Nephron (organoid): ENCODE results near the gene CMTM3.

Experiments
- H3K27ac Mint-ChIP-seq, 3 experiments: 2 replicates each; pipeline ENCODE4 v1.8.0; 2020; ENCODE audit warnings: mixed read lengths in 3 of 3, mild to moderate bottlenecking in 2 of 3, moderate library complexity in 1 of 3
- H3K27me3 Mint-ChIP-seq: 2 replicates; pipeline ENCODE4 v1.8.0; 2021; ENCODE audit warnings: low read depth, mild to moderate bottlenecking, moderate library complexity, mixed read lengths
- H3K36me3 Mint-ChIP-seq: 2 replicates; pipeline ENCODE4 v1.8.0; 2020; ENCODE audit warnings: low read depth, mixed read lengths
- H3K4me1 Mint-ChIP-seq: 2 replicates; pipeline ENCODE4 v1.8.0; 2020; ENCODE audit warnings: mixed read lengths
- H3K4me3 Mint-ChIP-seq, 3 experiments: 2 replicates each; pipeline ENCODE4 v1.8.0; 2020; ENCODE audit warnings: mild to moderate bottlenecking in 3 of 3, mixed read lengths in 3 of 3, moderate library complexity in 2 of 3
- H3K9me3 Mint-ChIP-seq: 2 replicates; pipeline ENCODE4 v1.8.0; 2020; ENCODE audit warnings: mixed read lengths
- TF ChIP-seq, protein P1 (sequence below), 3 experiments: fragments of 200-600 bp; sonication (generic); IDR thresholded peaks; one replicate each; pipeline ENCODE4 v1.5.0; 2021; ENCODE audit warnings: antibody characterized with exemption in 3 of 3; ENCODE audit not compliant: unreplicated experiment in 3 of 3

CMTM3 gene

DNA sequence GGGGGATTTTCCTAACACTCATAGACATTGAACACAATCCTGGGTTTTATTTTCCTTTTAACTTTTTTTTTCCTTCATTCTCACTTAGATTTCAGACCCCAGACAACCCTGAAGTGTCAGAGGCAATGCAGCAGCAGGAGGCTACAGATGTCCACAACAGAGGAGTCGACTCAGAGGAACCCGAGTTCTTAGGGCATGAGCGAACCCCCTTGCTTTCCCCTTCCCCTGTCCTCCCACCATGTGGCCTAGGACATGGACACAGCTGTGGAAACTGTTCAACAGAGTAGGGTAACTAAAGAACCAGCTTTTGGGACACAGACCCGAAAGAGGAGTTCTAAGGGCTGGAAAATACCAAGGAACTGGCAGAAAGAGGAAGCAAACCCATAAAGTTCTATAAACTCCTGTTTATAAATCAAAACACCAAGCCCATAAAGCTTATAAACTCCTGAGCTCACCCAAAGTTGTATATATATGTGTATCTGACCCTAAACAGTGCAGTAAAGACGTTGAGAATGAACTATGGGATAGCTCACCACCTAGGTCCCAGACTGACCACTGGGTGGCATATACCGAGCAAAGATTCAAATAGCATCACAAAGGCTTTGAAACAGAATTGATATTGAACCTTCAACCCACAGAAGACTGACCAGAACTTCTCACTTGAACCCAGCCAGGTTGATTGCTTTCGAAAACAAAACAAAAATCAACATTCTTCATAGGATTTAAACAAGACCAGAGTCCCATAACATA is 58.1 kb downstream of the CMTM3 start:
- H3K4me3 Mint-ChIP-seq: no peak overlapping the region
- no peaks in the 10 kb centered on the region for H3K9me3 Mint-ChIP-seq
- TF ChIP-seq, protein P1, sequence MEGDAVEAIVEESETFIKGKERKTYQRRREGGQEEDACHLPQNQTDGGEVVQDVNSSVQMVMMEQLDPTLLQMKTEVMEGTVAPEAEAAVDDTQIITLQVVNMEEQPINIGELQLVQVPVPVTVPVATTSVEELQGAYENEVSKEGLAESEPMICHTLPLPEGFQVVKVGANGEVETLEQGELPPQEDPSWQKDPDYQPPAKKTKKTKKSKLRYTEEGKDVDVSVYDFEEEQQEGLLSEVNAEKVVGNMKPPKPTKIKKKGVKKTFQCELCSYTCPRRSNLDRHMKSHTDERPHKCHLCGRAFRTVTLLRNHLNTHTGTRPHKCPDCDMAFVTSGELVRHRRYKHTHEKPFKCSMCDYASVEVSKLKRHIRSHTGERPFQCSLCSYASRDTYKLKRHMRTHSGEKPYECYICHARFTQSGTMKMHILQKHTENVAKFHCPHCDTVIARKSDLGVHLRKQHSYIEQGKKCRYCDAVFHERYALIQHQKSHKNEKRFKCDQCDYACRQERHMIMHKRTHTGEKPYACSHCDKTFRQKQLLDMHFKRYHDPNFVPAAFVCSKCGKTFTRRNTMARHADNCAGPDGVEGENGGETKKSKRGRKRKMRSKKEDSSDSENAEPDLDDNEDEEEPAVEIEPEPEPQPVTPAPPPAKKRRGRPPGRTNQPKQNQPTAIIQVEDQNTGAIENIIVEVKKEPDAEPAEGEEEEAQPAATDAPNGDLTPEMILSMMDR (IDR thresholded peaks at IDR 0.05; ENCODE audit: unreplicated experiment in 3 of 3): peak in 2 of 3 experiments; percentile 48 to 49
- H3K4me1 Mint-ChIP-seq: peaks cover 25% of the 10 kb centered on the region
- peak overlapping the region; percentile 21 to 92 (median 70) for H3K27ac Mint-ChIP-seq
- no peaks in the 10 kb centered on the region for H3K36me3 Mint-ChIP-seq
- H3K27me3 Mint-ChIP-seq: no peaks in the 10 kb centered on the region
